HCT116 (cell line): ENCODE results near the gene PDGFA.

Source experiments
- EGR1 ChIP-seq: IDR thresholded peaks from 2 replicates; pipeline ENCODE4 v1.6.1; 2012; ENCODE audit warnings: low read depth
- EZH2 ChIP-seq: fragments of 200-600 bp; sonication (generic); IDR thresholded peaks from 2 replicates; pipeline ENCODE4 v1.6.1; 2017; ENCODE audit warnings: antibody characterized with exemption, mixed run types
- JUND ChIP-seq: IDR thresholded peaks from 2 replicates; pipeline ENCODE4 v1.6.1; 2012
- POLR2A ChIP-seq: IDR thresholded peaks from 2 replicates; pipeline ENCODE4 v1.7.0; 2011; ENCODE audit warnings: borderline replicate concordance; ENCODE audit not compliant: insufficient read depth, insufficient read length; ENCODE audit errors: extremely low read depth
- RAD21 ChIP-seq: IDR thresholded peaks from 2 replicates; pipeline ENCODE4 v1.6.1; 2012; ENCODE audit warnings: low read depth, mild to moderate bottlenecking
- SIN3A ChIP-seq: IDR thresholded peaks from 2 replicates; pipeline ENCODE4 v1.6.1; 2012; ENCODE audit warnings: low read depth
- SP1 ChIP-seq: IDR thresholded peaks from 2 replicates; pipeline ENCODE4 v1.6.1; 2012; ENCODE audit warnings: low read depth
- YY1 ChIP-seq: IDR thresholded peaks from 2 replicates; pipeline ENCODE4 v1.6.1; 2011; ENCODE audit warnings: low read length, low read depth, moderate library complexity, mild to moderate bottlenecking; ENCODE audit not compliant: insufficient replicate concordance; ENCODE audit errors: extremely low read depth
- ZFX ChIP-seq: fragments of 450-650 bp; IDR thresholded peaks from 2 replicates; pipeline ENCODE4 v1.6.1; 2017
- ZNF274 ChIP-seq: fragments of 200-500 bp; sonication (Bioruptor generic); IDR thresholded peaks from 2 replicates; pipeline ENCODE4 v1.6.1; 2014; ENCODE audit warnings: mild to moderate bottlenecking, low read depth, low read length, inconsistent platforms
- TF ChIP-seq, protein P1 (sequence below): IDR thresholded peaks from 2 replicates; pipeline ENCODE4 v1.6.1; 2012
- TF ChIP-seq, protein P2 (sequence below), 3 experiments: fragments of 200-600 bp in 1 of 3; sonication (generic) in 1 of 3; IDR thresholded peaks in 2 of 3; conservative IDR thresholded peaks in 1 of 3; 2 replicates each; pipeline ENCODE4 v1.5.1; 2012 to 2017; ENCODE audit warnings: low read depth in 2 of 3, low read length in 2 of 3, antibody characterized with exemption in 1 of 3, borderline replicate concordance in 1 of 3, control low read depth in 1 of 3, mild to moderate bottlenecking in 1 of 3, mixed read lengths in 1 of 3, mixed run types in 1 of 3, moderate library complexity in 1 of 3; ENCODE audit not compliant: insufficient read depth in 1 of 3

DNA sequence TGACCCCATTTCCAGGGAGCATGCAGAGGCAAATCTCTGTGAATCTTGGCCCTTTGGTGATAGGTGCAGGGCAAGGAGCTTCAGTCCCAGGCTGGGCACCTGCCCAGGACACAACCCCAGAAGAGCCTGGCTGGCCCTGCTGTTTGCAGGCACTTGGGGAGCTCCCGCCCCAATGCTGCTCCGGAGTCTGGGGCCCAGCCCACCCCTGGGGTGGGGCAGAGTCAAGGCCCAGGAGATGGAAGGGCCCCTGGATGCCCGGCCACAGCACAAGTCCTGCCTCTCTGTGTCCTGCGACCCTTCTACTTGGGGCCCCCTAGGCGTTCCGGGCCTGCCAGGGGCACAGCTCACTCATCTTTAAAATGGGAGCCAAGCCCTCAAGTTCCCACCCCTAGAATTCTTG lies 24.7 kb downstream of the PDGFA start:
- TF ChIP-seq ZFX (no peak), POLR2A (no peak), RAD21 (no peak), SP1 (no peak), EGR1 (no peak), JUND (no peak), EZH2 (no peak), ZNF274 (no peak), SIN3A (no peak), YY1 (no peak)
- TF ChIP-seq, protein P1, sequence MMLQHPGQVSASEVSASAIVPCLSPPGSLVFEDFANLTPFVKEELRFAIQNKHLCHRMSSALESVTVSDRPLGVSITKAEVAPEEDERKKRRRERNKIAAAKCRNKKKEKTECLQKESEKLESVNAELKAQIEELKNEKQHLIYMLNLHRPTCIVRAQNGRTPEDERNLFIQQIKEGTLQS: no peak
- TF ChIP-seq, protein P2, sequence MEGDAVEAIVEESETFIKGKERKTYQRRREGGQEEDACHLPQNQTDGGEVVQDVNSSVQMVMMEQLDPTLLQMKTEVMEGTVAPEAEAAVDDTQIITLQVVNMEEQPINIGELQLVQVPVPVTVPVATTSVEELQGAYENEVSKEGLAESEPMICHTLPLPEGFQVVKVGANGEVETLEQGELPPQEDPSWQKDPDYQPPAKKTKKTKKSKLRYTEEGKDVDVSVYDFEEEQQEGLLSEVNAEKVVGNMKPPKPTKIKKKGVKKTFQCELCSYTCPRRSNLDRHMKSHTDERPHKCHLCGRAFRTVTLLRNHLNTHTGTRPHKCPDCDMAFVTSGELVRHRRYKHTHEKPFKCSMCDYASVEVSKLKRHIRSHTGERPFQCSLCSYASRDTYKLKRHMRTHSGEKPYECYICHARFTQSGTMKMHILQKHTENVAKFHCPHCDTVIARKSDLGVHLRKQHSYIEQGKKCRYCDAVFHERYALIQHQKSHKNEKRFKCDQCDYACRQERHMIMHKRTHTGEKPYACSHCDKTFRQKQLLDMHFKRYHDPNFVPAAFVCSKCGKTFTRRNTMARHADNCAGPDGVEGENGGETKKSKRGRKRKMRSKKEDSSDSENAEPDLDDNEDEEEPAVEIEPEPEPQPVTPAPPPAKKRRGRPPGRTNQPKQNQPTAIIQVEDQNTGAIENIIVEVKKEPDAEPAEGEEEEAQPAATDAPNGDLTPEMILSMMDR (IDR thresholded peaks at IDR 0.05 in 2 of 3, conservative IDR thresholded peaks at IDR 0.05 in 1 of 3; ENCODE audit: borderline replicate concordance in 1 of 3, insufficient read depth in 1 of 3, low read depth in 2 of 3, low read length in 2 of 3): no peak
